ENCODE results near the gene TENM3.
"Not testable (repeated sequence)": the region's sequence is repeated elsewhere in the genome, so short reads cannot be mapped to it uniquely, and the experiment has no call there.

The TENM3 gene

GRCh38 chr4:182243204-182243603 lies at the start of gene TENM3:
TENM3 (plus strand) TSS chr4:182243402; CDS start chr4:182324021, 80,619 bp downstream.
- H3K27ac ChIP-seq (ENCODE audit: poor library complexity, severe bottlenecking); H3K27me3 ChIP-seq (ENCODE audit: insufficient read depth, poor library complexity, severe bottlenecking); H3K36me3 ChIP-seq (ENCODE audit: low read depth); H3K4me3 ChIP-seq (ENCODE audit: severe bottlenecking); DNase-seq (ENCODE audit: low spot score); ATAC-seq (ENCODE audit: low read depth); H3K9me3 ChIP-seq (ENCODE audit: severe bottlenecking): not testable (repeated sequence)
- peaks cover 47% of the 10 kb centered on the region for H3K4me1 ChIP-seq (ENCODE audit: insufficient read depth, poor library complexity, severe bottlenecking)

GRCh38 chr4:182194091-182194824 lies 48.9 kb upstream of the TENM3 start:
- DNase-seq (ENCODE audit: low spot score) (no peak), ATAC-seq (ENCODE audit: low read depth) (no peak)
- Histone ChIP-seq H3K27ac (ENCODE audit: poor library complexity, severe bottlenecking) (no peak overlapping the region), H3K9me3 (ENCODE audit: severe bottlenecking) (no peaks in the 10 kb centered on the region), H3K27me3 (ENCODE audit: insufficient read depth, poor library complexity, severe bottlenecking) (no peaks in the 10 kb centered on the region), H3K4me1 (ENCODE audit: insufficient read depth, poor library complexity, severe bottlenecking) (peaks cover 23% of the 10 kb centered on the region), H3K4me3 (ENCODE audit: severe bottlenecking) (no peak overlapping the region), H3K36me3 (ENCODE audit: low read depth) (no peaks in the 10 kb centered on the region)
- no peak for TF ChIP-seq CTCF (IDR thresholded peaks at IDR 0.05; ENCODE audit: poor library complexity, severe bottlenecking)

GRCh38 chr4:182197611-182198010 lies 45.6 kb upstream of the TENM3 start:
- no peak for DNase-seq (ENCODE audit: low spot score)
- Histone ChIP-seq H3K27me3 (ENCODE audit: insufficient read depth, poor library complexity, severe bottlenecking) (no peaks in the 10 kb centered on the region), H3K36me3 (ENCODE audit: low read depth) (no peaks in the 10 kb centered on the region), H3K4me3 (ENCODE audit: severe bottlenecking) (no peak overlapping the region), H3K9me3 (ENCODE audit: severe bottlenecking) (no peaks in the 10 kb centered on the region), H3K27ac (ENCODE audit: poor library complexity, severe bottlenecking) (no peak overlapping the region), H3K4me1 (ENCODE audit: insufficient read depth, poor library complexity, severe bottlenecking) (peaks cover 7% of the 10 kb centered on the region)
- ATAC-seq (ENCODE audit: low read depth) = no peak
- no peak for TF ChIP-seq CTCF (IDR thresholded peaks at IDR 0.05; ENCODE audit: poor library complexity, severe bottlenecking)

- Histone ChIP-seq H3K27ac (ENCODE audit: poor library complexity, severe bottlenecking) (no peak overlapping the region), H3K27me3 (ENCODE audit: insufficient read depth, poor library complexity, severe bottlenecking) (no peaks in the 10 kb centered on the region), H3K36me3 (ENCODE audit: low read depth) (no peaks in the 10 kb centered on the region), H3K4me3 (ENCODE audit: severe bottlenecking) (no peak overlapping the region), H3K9me3 (ENCODE audit: severe bottlenecking) (no peaks in the 10 kb centered on the region), H3K4me1 (ENCODE audit: insufficient read depth, poor library complexity, severe bottlenecking) (peaks cover 2% of the 10 kb centered on the region)
- no peak for DNase-seq (ENCODE audit: low spot score)
- TF ChIP-seq CTCF (IDR thresholded peaks at IDR 0.05; ENCODE audit: poor library complexity, severe bottlenecking) = no peak
- no peak for ATAC-seq (ENCODE audit: low read depth)
Measured at GRCh38 chr4:182201871-182202270, 41.3 kb upstream of the TENM3 start.

GRCh38 chr4:182202650-182203049 lies 40.6 kb upstream of the TENM3 start:
- ATAC-seq (ENCODE audit: low read depth) (no peak), DNase-seq (ENCODE audit: low spot score) (no peak)
- Histone ChIP-seq H3K4me1 (ENCODE audit: insufficient read depth, poor library complexity, severe bottlenecking) (peaks cover 9% of the 10 kb centered on the region), H3K27me3 (ENCODE audit: insufficient read depth, poor library complexity, severe bottlenecking) (no peaks in the 10 kb centered on the region), H3K4me3 (ENCODE audit: severe bottlenecking) (no peak overlapping the region), H3K27ac (ENCODE audit: poor library complexity, severe bottlenecking) (no peak overlapping the region), H3K9me3 (ENCODE audit: severe bottlenecking) (no peaks in the 10 kb centered on the region), H3K36me3 (ENCODE audit: low read depth) (no peaks in the 10 kb centered on the region)
- no peak for TF ChIP-seq CTCF (IDR thresholded peaks at IDR 0.05; ENCODE audit: poor library complexity, severe bottlenecking)

Data from RWPE2 (cell line).